ENCODE results near the gene PHF12.

Gene PHF12

GRCh38 chr17:28975031-28975430 is 23.7 kb upstream of the PHF12 start:
- DNase-seq (ENCODE audit: low read depth), result no peak

GRCh38 chr17:28974451-28974850 is 23.1 kb upstream of the PHF12 start:
- DNase-seq (ENCODE audit: low read depth), result no peak

- no peak for DNase-seq (ENCODE audit: low read depth)
Measured at GRCh38 chr17:28973425-28973824, 22.1 kb upstream of the PHF12 start.

- no peak for DNase-seq (ENCODE audit: low read depth)
Measured at GRCh38 chr17:28972437-28972836, 21.1 kb upstream of the PHF12 start.

GRCh38 chr17:28970879-28971278 is 19.6 kb upstream of the PHF12 start:
- DNase-seq (ENCODE audit: low read depth), result no peak

- no peak for DNase-seq (ENCODE audit: low read depth)
Measured at GRCh38 chr17:28969706-28970393, 18.5 kb upstream of the PHF12 start.

GRCh38 chr17:28968914-28969295 is 17.6 kb upstream of the PHF12 start:
- DNase-seq (ENCODE audit: low read depth), result no peak

GRCh38 chr17:28968231-28968913 is 17.1 kb upstream of the PHF12 start:
- DNase-seq (ENCODE audit: low read depth), result no peak

- DNase-seq (ENCODE audit: low read depth), result no peak
Measured at GRCh38 chr17:28967221-28968135, 16.2 kb upstream of the PHF12 start.

- DNase-seq (ENCODE audit: low read depth), result no peak
Measured at GRCh38 chr17:28963841-28964240, 12.5 kb upstream of the PHF12 start.

GRCh38 chr17:28963055-28963611 is 11.8 kb upstream of the PHF12 start:
- DNase-seq (ENCODE audit: low read depth), result no peak

GRCh38 chr17:28961391-28961790 is 10.1 kb upstream of the PHF12 start:
- no peak for DNase-seq (ENCODE audit: low read depth)

GRCh38 chr17:28960256-28961061 is 9.1 kb upstream of the PHF12 start:
- DNase-seq (ENCODE audit: low read depth), result no peak

GRCh38 chr17:28959471-28959871 is 8.2 kb upstream of the PHF12 start:
- DNase-seq (ENCODE audit: low read depth), result no peak

- DNase-seq (ENCODE audit: low read depth), result no peak
Measured at GRCh38 chr17:28958820-28959455, 7.6 kb upstream of the PHF12 start.

- no peak for DNase-seq (ENCODE audit: low read depth)
Measured at GRCh38 chr17:28957992-28958355, 6.7 kb upstream of the PHF12 start.

- no peak for DNase-seq (ENCODE audit: low read depth)
Measured at GRCh38 chr17:28957277-28957991, 6.1 kb upstream of the PHF12 start.

GRCh38 chr17:28956861-28957260 is 5.5 kb upstream of the PHF12 start:
- no peak for DNase-seq (ENCODE audit: low read depth)

- no peak for DNase-seq (ENCODE audit: low read depth)
Measured at GRCh38 chr17:28956112-28956511, 4.8 kb upstream of the PHF12 start.

- DNase-seq (ENCODE audit: low read depth), result no peak
Measured at GRCh38 chr17:28955408-28955807, 4.1 kb upstream of the PHF12 start.

GRCh38 chr17:28954886-28955285 is 3.6 kb upstream of the PHF12 start:
- DNase-seq (ENCODE audit: low read depth), result no peak
